SU-DHL-6 (cell line): ENCODE measurements around the gene PLEKHA8.

ENCODE experiments used
- H2AFZ ChIP-seq: fragments of 200-600 bp; sonication (generic); 2 replicates; pipeline ENCODE4 v1.6.1; 2014; ENCODE audit warnings: low read depth, mild to moderate bottlenecking, moderate library complexity, mixed read lengths, antibody characterized with exemption, low read length; ENCODE audit not compliant: severe bottlenecking
- H3F3A ChIP-seq: fragments of 200-600 bp; shearing (Covaris generic); 2 replicates; pipeline ENCODE4 v1.6.0; 2016; ENCODE audit warnings: antibody characterized with exemption, mild to moderate bottlenecking; ENCODE audit not compliant: insufficient read depth
- H3K27ac ChIP-seq: fragments of 200-600 bp; sonication (generic); 2 replicates; pipeline ENCODE4 v1.5.1; 2016; ENCODE audit warnings: low read depth, mild to moderate bottlenecking, low read length, moderate library complexity, mixed read lengths
- H3K27me3 ChIP-seq: fragments of 200-600 bp; sonication (generic), shearing (Covaris generic); 2 replicates; pipeline ENCODE4 v1.6.0; 2014; ENCODE audit warnings: mild to moderate bottlenecking, low read length
- H3K36me3 ChIP-seq: fragments of 200-600 bp; sonication (generic); 2 replicates; pipeline ENCODE4 v1.6.1; 2014; ENCODE audit warnings: mild to moderate bottlenecking, low read length, mixed read lengths
- H3K4me2 ChIP-seq: fragments of 300-600, 200-600 bp; shearing (Covaris generic), sonication (generic); 2 replicates; pipeline ENCODE4 v1.6.0; 2014; ENCODE audit warnings: low read length, low read depth, mild to moderate bottlenecking; ENCODE audit not compliant: poor library complexity, severe bottlenecking
- H3K4me3 ChIP-seq: fragments of 200-600 bp; sonication (generic); 2 replicates; pipeline ENCODE4 v1.5.1; 2014; ENCODE audit warnings: antibody characterized with exemption, low read length, mild to moderate bottlenecking, mixed read lengths; ENCODE audit not compliant: insufficient read depth, poor library complexity, severe bottlenecking
- H3K79me2 ChIP-seq: fragments of 200-600 bp; sonication (generic); 2 replicates; pipeline ENCODE4 v1.6.1; 2014; ENCODE audit warnings: mild to moderate bottlenecking, low read length, moderate library complexity; ENCODE audit not compliant: insufficient read depth
- H3K9ac ChIP-seq: fragments of 200-600 bp; sonication (generic); 2 replicates; pipeline ENCODE4 v1.7.0; 2014; ENCODE audit warnings: mild to moderate bottlenecking, low read length
- H3K9me2 ChIP-seq: fragments of 200-600 bp; sonication (generic); replicated peaks from 2 replicates; pipeline ENCODE4 v1.6.1; 2014; ENCODE audit warnings: low read length; ENCODE audit not compliant: insufficient read depth
- H3K9me3 ChIP-seq: fragments of 200-600 bp; sonication (generic); 2 replicates; pipeline ENCODE4 v1.6.1; 2014; ENCODE audit warnings: low read length, mixed read lengths; ENCODE audit not compliant: insufficient read depth
- H4K20me1 ChIP-seq: fragments of 200-600 bp; sonication (generic); 2 replicates; pipeline ENCODE4 v1.6.1; 2014; ENCODE audit warnings: low read depth, mild to moderate bottlenecking, antibody characterized with exemption, low read length, moderate library complexity, mixed read lengths
- EZH2phosphoT487 ChIP-seq: fragments of 200-600 bp; sonication (generic), shearing (Covaris generic); conservative IDR thresholded peaks from 2 replicates; pipeline ENCODE4 v1.6.1; 2018; ENCODE audit warnings: mild to moderate bottlenecking, antibody characterized with exemption, low read length, moderate library complexity, mixed read lengths
- TF ChIP-seq, protein P1 (sequence below): fragments of 200-600 bp; sonication (generic); IDR thresholded peaks from one replicate; pipeline ENCODE4 v1.5.1; 2017; ENCODE audit warnings: antibody characterized with exemption, mild to moderate bottlenecking, low read length, moderate library complexity; ENCODE audit not compliant: insufficient read depth, poor library complexity, severe bottlenecking

The PLEKHA8 gene

GRCh38 chr7:30046127-30046770 lies 18.0 kb downstream of the PLEKHA8 start:
- Histone ChIP-seq H3K9ac (no peak overlapping the region), H3K36me3 (0 out of 2 replicates have a peak, but pooled peaks cover 4% of the 10 kb centered on the region)
- TF ChIP-seq, protein P1, sequence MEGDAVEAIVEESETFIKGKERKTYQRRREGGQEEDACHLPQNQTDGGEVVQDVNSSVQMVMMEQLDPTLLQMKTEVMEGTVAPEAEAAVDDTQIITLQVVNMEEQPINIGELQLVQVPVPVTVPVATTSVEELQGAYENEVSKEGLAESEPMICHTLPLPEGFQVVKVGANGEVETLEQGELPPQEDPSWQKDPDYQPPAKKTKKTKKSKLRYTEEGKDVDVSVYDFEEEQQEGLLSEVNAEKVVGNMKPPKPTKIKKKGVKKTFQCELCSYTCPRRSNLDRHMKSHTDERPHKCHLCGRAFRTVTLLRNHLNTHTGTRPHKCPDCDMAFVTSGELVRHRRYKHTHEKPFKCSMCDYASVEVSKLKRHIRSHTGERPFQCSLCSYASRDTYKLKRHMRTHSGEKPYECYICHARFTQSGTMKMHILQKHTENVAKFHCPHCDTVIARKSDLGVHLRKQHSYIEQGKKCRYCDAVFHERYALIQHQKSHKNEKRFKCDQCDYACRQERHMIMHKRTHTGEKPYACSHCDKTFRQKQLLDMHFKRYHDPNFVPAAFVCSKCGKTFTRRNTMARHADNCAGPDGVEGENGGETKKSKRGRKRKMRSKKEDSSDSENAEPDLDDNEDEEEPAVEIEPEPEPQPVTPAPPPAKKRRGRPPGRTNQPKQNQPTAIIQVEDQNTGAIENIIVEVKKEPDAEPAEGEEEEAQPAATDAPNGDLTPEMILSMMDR = no peak
- TF ChIP-seq EZH2phosphoT487 = no peak

GRCh38 chr7:30047124-30047523 lies 18.9 kb downstream of the PLEKHA8 start:
- Histone ChIP-seq H3K36me3 (0 out of 2 replicates have a peak, but pooled peaks cover 4% of the 10 kb centered on the region), H3K9me3 (peaks cover 3% of the 10 kb centered on the region; the same call in 1 of the 2 replicates), H3K9me2 (no peaks in the 10 kb centered on the region), H3K9ac (no peak overlapping the region), H3K27me3 (no peaks in the 10 kb centered on the region), H3K4me3 (no peak overlapping the region), H3K79me2 (no peaks in the 10 kb centered on the region), H3K4me2 (no peak overlapping the region), H2AFZ (no peak overlapping the region), H3K27ac (no peak overlapping the region), H4K20me1 (no peaks in the 10 kb centered on the region), H3F3A (no peaks in the 10 kb centered on the region)
- TF ChIP-seq EZH2phosphoT487 = no peak
- TF ChIP-seq, protein P1 = no peak

More at GRCh38 chr7:30046127-30046770, 18.0 kb downstream of the PLEKHA8 start:
- H3K79me2 ChIP-seq = no peaks in the 10 kb centered on the region
- no peak overlapping the region for H2AFZ ChIP-seq
- H3K27ac ChIP-seq = no peak overlapping the region
- no peaks in the 10 kb centered on the region for H3K27me3 ChIP-seq
- H3K4me3 ChIP-seq = no peak overlapping the region
- H4K20me1 ChIP-seq = no peaks in the 10 kb centered on the region
- no peak overlapping the region for H3K4me2 ChIP-seq
- H3K9me3 ChIP-seq = peaks cover 10% of the 10 kb centered on the region; the same call in 1 of the 2 replicates
- H3K9me2 ChIP-seq = no peaks in the 10 kb centered on the region
- no peaks in the 10 kb centered on the region for H3F3A ChIP-seq

GRCh38 chr7:30048582-30048981 lies 20.4 kb downstream of the PLEKHA8 start:
- H3K4me3 ChIP-seq = no peak overlapping the region
- H3F3A ChIP-seq = no peaks in the 10 kb centered on the region
- H3K9ac ChIP-seq = no peak overlapping the region
- H3K4me2 ChIP-seq = no peak overlapping the region
- no peak overlapping the region for H3K27ac ChIP-seq
- H3K79me2 ChIP-seq = no peaks in the 10 kb centered on the region
- TF ChIP-seq, protein P1 = no peak
- no peak for TF ChIP-seq EZH2phosphoT487
- no peak overlapping the region for H2AFZ ChIP-seq
- H4K20me1 ChIP-seq = no peaks in the 10 kb centered on the region
- H3K9me3 ChIP-seq = no peaks in the 10 kb centered on the region
- H3K36me3 ChIP-seq = 0 out of 2 replicates have a peak, but pooled peaks cover 4% of the 10 kb centered on the region
- H3K9me2 ChIP-seq = no peaks in the 10 kb centered on the region
- no peaks in the 10 kb centered on the region for H3K27me3 ChIP-seq
